GM06990 (cell line): Measurements from ENCODE around the gene DNAJB8.

Source experiments
- DNase-seq: peaks from one replicate; pipeline ENCODE4 v3.0.0-alpha.2; 2011; ENCODE audit not compliant: insufficient read length; ENCODE audit errors: extremely low read depth
- H3K27me3 ChIP-seq: replicated peaks from 2 replicates; pipeline ENCODE4 v1.6.0; 2011; ENCODE audit warnings: low read length; ENCODE audit not compliant: control insufficient read depth, insufficient read depth
- H3K36me3 ChIP-seq: 2 replicates; pipeline ENCODE4 v1.5.1; 2011; ENCODE audit warnings: low read length; ENCODE audit not compliant: control insufficient read depth, insufficient read depth
- H3K4me3 ChIP-seq: replicated peaks from 2 replicates; pipeline ENCODE4 v1.5.1; 2011; ENCODE audit warnings: low read depth, mild to moderate bottlenecking, control low read depth, low read length
- TF ChIP-seq, protein P1 (sequence below): IDR thresholded peaks from 2 replicates; pipeline ENCODE4 v1.5.1; 2011; ENCODE audit warnings: low read length, control low read depth, mild to moderate bottlenecking, inconsistent platforms; ENCODE audit not compliant: insufficient read depth, poor library complexity, severe bottlenecking

DNAJB8 gene

GRCh38 chr3:128468791-128469527, 2.3 kb upstream of the DNAJB8 start:
- Histone ChIP-seq H3K27me3 (no peaks in the 10 kb centered on the region; the same call in none of the 2 replicates), H3K4me3 (no peak overlapping the region)

GRCh38 chr3:128468285-128468790, 1.6 kb upstream of the DNAJB8 start:
- H3K27me3 ChIP-seq: no peaks in the 10 kb centered on the region; the same call in none of the 2 replicates
- no peak for DNase-seq
- H3K4me3 ChIP-seq: no peak overlapping the region
- TF ChIP-seq, protein P1, sequence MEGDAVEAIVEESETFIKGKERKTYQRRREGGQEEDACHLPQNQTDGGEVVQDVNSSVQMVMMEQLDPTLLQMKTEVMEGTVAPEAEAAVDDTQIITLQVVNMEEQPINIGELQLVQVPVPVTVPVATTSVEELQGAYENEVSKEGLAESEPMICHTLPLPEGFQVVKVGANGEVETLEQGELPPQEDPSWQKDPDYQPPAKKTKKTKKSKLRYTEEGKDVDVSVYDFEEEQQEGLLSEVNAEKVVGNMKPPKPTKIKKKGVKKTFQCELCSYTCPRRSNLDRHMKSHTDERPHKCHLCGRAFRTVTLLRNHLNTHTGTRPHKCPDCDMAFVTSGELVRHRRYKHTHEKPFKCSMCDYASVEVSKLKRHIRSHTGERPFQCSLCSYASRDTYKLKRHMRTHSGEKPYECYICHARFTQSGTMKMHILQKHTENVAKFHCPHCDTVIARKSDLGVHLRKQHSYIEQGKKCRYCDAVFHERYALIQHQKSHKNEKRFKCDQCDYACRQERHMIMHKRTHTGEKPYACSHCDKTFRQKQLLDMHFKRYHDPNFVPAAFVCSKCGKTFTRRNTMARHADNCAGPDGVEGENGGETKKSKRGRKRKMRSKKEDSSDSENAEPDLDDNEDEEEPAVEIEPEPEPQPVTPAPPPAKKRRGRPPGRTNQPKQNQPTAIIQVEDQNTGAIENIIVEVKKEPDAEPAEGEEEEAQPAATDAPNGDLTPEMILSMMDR: no peak
- no peaks in the 10 kb centered on the region for H3K36me3 ChIP-seq

More at GRCh38 chr3:128468791-128469527, 2.3 kb upstream of the DNAJB8 start:
- TF ChIP-seq, protein P1: no peak
- no peak for DNase-seq
- no peaks in the 10 kb centered on the region for H3K36me3 ChIP-seq

- Histone ChIP-seq H3K4me3 (no peak overlapping the region), H3K36me3 (no peaks in the 10 kb centered on the region), H3K27me3 (no peaks in the 10 kb centered on the region; the same call in none of the 2 replicates)
- TF ChIP-seq, protein P1: no peak
- DNase-seq: no peak
Measured at GRCh38 chr3:128464702-128465101, 2.0 kb downstream of the DNAJB8 start.

- Histone ChIP-seq H3K4me3 (no peak overlapping the region), H3K36me3 (no peaks in the 10 kb centered on the region), H3K27me3 (no peaks in the 10 kb centered on the region; the same call in none of the 2 replicates)
- TF ChIP-seq, protein P1: no peak
- DNase-seq: no peak
Measured at GRCh38 chr3:128464188-128464587, 2.5 kb downstream of the DNAJB8 start.

DNA sequence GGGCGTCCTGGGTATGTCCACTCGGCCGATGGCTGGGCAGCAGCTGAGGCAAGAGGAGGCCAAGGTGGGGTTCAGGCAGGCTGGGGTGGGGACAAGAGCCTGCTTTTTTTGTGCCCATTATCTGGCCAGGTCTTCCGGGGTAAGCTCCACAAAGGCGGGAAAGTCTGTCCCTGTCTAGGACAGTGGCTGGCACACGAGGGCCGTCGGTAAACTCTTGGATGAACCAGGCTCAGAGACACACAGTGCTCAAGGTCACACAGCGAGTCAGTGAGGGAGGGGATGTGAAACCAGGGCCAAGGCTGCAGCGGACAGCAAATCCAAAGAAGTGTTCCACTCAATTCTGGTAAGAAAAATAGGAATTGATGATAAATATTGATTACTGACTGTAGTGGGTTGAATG, 2.9 kb downstream of the DNAJB8 start:
- H3K4me3 ChIP-seq: no peak overlapping the region
- TF ChIP-seq, protein P1: no peak
- no peaks in the 10 kb centered on the region; the same call in none of the 2 replicates for H3K27me3 ChIP-seq
- no peaks in the 10 kb centered on the region for H3K36me3 ChIP-seq
- no peak for DNase-seq

DNA sequence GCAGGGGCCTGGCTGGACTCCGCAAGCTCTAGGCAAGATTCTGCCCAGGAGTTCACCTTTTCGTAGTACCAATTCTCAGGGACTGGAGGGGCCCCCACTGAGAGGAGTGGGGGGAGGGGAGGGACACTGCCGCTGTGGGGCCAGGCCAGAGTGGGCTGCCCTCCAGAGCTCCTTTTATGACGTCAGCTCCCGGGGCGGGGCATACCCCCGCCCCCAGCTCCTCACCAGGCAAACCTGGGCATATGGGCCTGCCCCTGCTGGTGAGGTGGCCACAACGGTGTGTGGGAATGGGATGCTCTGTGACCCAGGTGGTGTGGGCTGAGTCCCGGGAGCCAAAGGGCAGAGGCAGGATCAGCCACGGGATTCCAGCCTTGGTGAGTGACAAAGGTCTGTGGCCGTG, 3.3 kb downstream of the DNAJB8 start:
- Histone ChIP-seq H3K27me3 (no peaks in the 10 kb centered on the region; the same call in none of the 2 replicates), H3K36me3 (no peaks in the 10 kb centered on the region), H3K4me3 (no peak overlapping the region)
- DNase-seq: no peak
- TF ChIP-seq, protein P1: no peak
